Brain microvascular endothelial cell (primary cell): ENCODE data around the gene CEACAM21.

Experiments
- DNase-seq: peaks from one replicate; pipeline ENCODE4 v3.0.0-alpha.2; 2020
- H3K27ac ChIP-seq: fragments of 250-450 bp; sonication (Bioruptor Pico); 2 replicates; pipeline ENCODE4 v1.5.1; 2020; ENCODE audit warnings: mild to moderate bottlenecking, moderate library complexity
- H3K27me3 ChIP-seq: fragments of 250-450 bp; sonication (Bioruptor Pico); replicated peaks from 2 replicates; pipeline ENCODE4 v1.5.1; 2020; ENCODE audit warnings: mild to moderate bottlenecking
- H3K36me3 ChIP-seq: fragments of 250-450 bp; sonication (Bioruptor Pico); replicated peaks from 2 replicates; pipeline ENCODE4 v1.5.1; 2020; ENCODE audit warnings: mild to moderate bottlenecking
- H3K4me3 ChIP-seq: 2 replicates; pipeline ENCODE4 v1.5.1; 2011; ENCODE audit warnings: low read depth, mild to moderate bottlenecking, control low read depth, low read length, moderate library complexity
- CTCF ChIP-seq: IDR thresholded peaks from 2 replicates; pipeline ENCODE4 v1.5.1; 2011; ENCODE audit warnings: low read depth, mild to moderate bottlenecking, moderate library complexity, low read length, control low read depth, inconsistent platforms; ENCODE audit errors: missing control alignments
- in situ Hi-C: cut with HindIII; loops from 2 replicates; pipeline ENCODE4 v1.10.0; 2017; ENCODE audit warnings: low sequenced_read_pairs, low pct_ligation_motif_present

The CEACAM21 gene

GRCh38 chr19:41551212-41551610, 24.8 kb upstream of the CEACAM21 start:
- Histone ChIP-seq H3K36me3 (no peaks in the 10 kb centered on the region), H3K4me3 (no peak overlapping the region), H3K27ac (no peak overlapping the region), H3K27me3 (peaks cover 3% of the 10 kb centered on the region)
- no peak for DNase-seq
- no peak for TF ChIP-seq CTCF
- in situ Hi-C loops = no loop called here

- Histone ChIP-seq H3K27me3 (peaks cover 3% of the 10 kb centered on the region), H3K27ac (no peak overlapping the region), H3K36me3 (no peaks in the 10 kb centered on the region), H3K4me3 (no peak overlapping the region)
- TF ChIP-seq CTCF = no peak
- no peak for DNase-seq
- in situ Hi-C loops = no loop called here
Measured at GRCh38 chr19:41551711-41552110, 24.3 kb upstream of the CEACAM21 start.

- no peak for TF ChIP-seq CTCF
- H3K4me3 ChIP-seq = no peak overlapping the region
- no peaks in the 10 kb centered on the region for H3K36me3 ChIP-seq
- peaks cover 2% of the 10 kb centered on the region for H3K27me3 ChIP-seq
- no peak for DNase-seq
- no peak overlapping the region for H3K27ac ChIP-seq
- in situ Hi-C loops = no loop called here
Measured at GRCh38 chr19:41552558-41552957, 23.4 kb upstream of the CEACAM21 start.

GRCh38 chr19:41553804-41554203, 22.2 kb upstream of the CEACAM21 start:
- no peak for TF ChIP-seq CTCF
- no peaks in the 10 kb centered on the region for H3K27me3 ChIP-seq
- H3K36me3 ChIP-seq = no peaks in the 10 kb centered on the region
- no peak overlapping the region for H3K4me3 ChIP-seq
- in situ Hi-C loops = no loop called here
- no peak for DNase-seq
- H3K27ac ChIP-seq = no peak overlapping the region

- Histone ChIP-seq H3K4me3 (no peak overlapping the region), H3K27ac (no peak overlapping the region), H3K36me3 (no peaks in the 10 kb centered on the region), H3K27me3 (peaks cover 3% of the 10 kb centered on the region)
- TF ChIP-seq CTCF = no peak
- in situ Hi-C loops = no loop called here
- no peak for DNase-seq
Measured at GRCh38 chr19:41554907-41555306, 21.1 kb upstream of the CEACAM21 start.

- no peak for DNase-seq
- peaks cover 3% of the 10 kb centered on the region for H3K27me3 ChIP-seq
- H3K36me3 ChIP-seq = no peaks in the 10 kb centered on the region
- H3K27ac ChIP-seq = no peak overlapping the region
- no peak for TF ChIP-seq CTCF
- in situ Hi-C loops = no loop called here
- no peak overlapping the region for H3K4me3 ChIP-seq
Measured at GRCh38 chr19:41555748-41556147, 20.2 kb upstream of the CEACAM21 start.
